Measurements from ENCODE around the gene ALS2. TPM values are rescaled to one million over a fixed set of nuclear protein-coding genes. Genes with fewer than 3 reads are reported as not detected.

Gene ALS2
- total and polyA plus RNA-seq, 8 donors: 4.1 to 48.4 (median 9.4) TPM

DNA sequence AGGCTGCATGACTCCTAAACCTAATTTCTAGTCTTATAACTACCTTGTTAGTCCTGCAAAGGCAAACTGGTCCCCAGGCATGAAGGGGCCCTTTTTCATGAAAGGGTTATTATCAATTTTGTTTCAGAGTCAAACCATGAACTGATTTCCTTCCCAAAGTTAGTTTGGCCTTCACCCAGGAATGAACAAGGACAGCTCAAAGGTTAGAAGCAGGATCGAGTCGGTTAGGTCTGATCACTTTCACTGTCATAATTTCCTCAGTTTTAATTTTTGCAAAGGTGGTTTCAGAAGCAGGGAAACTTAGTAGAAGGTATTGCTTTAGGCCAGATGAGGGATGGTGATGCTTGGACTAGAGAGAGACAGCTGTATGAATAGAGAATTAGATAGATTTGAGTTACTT is 8.7 kb upstream of the ALS2 start:
- Histone ChIP-seq H3K36me3 (no peaks in the 10 kb centered on the region), H3K27me3 (no peaks in the 10 kb centered on the region), H3K27ac (no peak overlapping the region), H3K4me3 (no peak overlapping the region), H3K4me1 (no peaks in the 10 kb centered on the region), H3K9me3 (no peaks in the 10 kb centered on the region)
- no peak for DNase-seq
- intact Hi-C loops (cut with DNase I; ENCODE audit: low total_unique reads): no loop called here
- TF ChIP-seq POLR2AphosphoS5 (IDR thresholded peaks at IDR 0.05) (no peak), POLR2A (IDR thresholded peaks at IDR 0.05) (no peak), EP300 (IDR thresholded peaks at IDR 0.05) (no peak)
- TF ChIP-seq, protein P1, sequence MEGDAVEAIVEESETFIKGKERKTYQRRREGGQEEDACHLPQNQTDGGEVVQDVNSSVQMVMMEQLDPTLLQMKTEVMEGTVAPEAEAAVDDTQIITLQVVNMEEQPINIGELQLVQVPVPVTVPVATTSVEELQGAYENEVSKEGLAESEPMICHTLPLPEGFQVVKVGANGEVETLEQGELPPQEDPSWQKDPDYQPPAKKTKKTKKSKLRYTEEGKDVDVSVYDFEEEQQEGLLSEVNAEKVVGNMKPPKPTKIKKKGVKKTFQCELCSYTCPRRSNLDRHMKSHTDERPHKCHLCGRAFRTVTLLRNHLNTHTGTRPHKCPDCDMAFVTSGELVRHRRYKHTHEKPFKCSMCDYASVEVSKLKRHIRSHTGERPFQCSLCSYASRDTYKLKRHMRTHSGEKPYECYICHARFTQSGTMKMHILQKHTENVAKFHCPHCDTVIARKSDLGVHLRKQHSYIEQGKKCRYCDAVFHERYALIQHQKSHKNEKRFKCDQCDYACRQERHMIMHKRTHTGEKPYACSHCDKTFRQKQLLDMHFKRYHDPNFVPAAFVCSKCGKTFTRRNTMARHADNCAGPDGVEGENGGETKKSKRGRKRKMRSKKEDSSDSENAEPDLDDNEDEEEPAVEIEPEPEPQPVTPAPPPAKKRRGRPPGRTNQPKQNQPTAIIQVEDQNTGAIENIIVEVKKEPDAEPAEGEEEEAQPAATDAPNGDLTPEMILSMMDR (IDR thresholded peaks at IDR 0.05): no peak
- 56 to 80% (median 65%) methylated on average over 2 of the region's 2 CpGs for WGBS, 5 donors

DNA sequence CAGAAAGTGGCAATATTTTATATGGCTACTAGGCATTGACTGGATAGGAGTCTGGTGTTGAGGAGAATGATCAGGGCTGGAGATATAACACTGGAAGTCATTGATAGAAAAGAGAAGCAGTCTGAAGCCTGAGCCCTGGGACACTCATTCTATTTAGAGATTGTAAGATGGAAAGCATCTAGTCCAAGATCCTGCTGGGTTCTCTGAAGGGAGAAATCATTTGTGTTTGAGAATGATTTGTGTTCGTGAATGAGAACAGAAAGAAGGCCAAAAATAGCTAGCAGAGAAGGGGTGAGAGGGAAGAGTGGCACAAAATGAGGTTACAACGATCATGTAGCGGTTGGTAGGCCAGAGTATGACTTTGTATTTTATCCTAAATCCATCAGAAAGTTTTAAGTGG is 7.6 kb upstream of the ALS2 start:
- no peaks in the 10 kb centered on the region for H3K27me3 ChIP-seq
- no peaks in the 10 kb centered on the region for H3K9me3 ChIP-seq
- H3K36me3 ChIP-seq: no peaks in the 10 kb centered on the region
- H3K27ac ChIP-seq: no peak overlapping the region
- 61 to 87% (median 83%) methylated on average over 3 of the region's 3 CpGs for WGBS, 5 donors
- intact Hi-C loops (cut with DNase I; ENCODE audit: low total_unique reads): no loop called here
- no peak for TF ChIP-seq POLR2A (IDR thresholded peaks at IDR 0.05)
- TF ChIP-seq, protein P1 (IDR thresholded peaks at IDR 0.05): no peak
- no peak for TF ChIP-seq EP300 (IDR thresholded peaks at IDR 0.05)
- TF ChIP-seq POLR2AphosphoS5 (IDR thresholded peaks at IDR 0.05): no peak
- no peak overlapping the region for H3K4me3 ChIP-seq
- DNase-seq: no peak
- no peaks in the 10 kb centered on the region for H3K4me1 ChIP-seq

DNA sequence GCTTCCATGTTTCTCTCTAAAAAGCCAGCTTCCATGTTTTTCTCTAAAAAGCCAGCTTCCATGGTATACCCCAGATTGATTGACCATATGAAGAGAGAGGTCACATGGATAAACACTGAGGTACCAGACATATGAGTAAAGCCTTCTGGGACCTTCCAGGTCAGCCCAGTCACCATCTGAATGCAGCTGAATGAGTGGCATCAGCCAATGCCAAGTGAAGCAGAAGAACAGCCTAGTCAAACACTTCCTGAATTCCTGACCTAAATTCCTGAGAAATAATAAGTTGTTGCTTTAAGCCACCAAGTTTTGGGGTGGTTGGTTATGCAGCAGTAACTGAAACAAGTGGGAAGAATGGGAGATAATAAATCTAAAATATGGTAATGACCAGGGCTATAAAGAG is 5.7 kb upstream of the ALS2 start:
- intact Hi-C loops (cut with DNase I; ENCODE audit: low total_unique reads): no loop called here
- Histone ChIP-seq H3K27me3 (no peaks in the 10 kb centered on the region), H3K27ac (no peak overlapping the region), H3K9me3 (no peaks in the 10 kb centered on the region), H3K36me3 (no peaks in the 10 kb centered on the region), H3K4me3 (no peak overlapping the region), H3K4me1 (peaks cover 0 to 9% (median 5%) of the 10 kb centered on the region in 4 donors)
- TF ChIP-seq, protein P1 (IDR thresholded peaks at IDR 0.05): no peak
- TF ChIP-seq POLR2AphosphoS5 (IDR thresholded peaks at IDR 0.05) (no peak), POLR2A (IDR thresholded peaks at IDR 0.05) (no peak), EP300 (IDR thresholded peaks at IDR 0.05) (no peak)
- DNase-seq: no peak

DNA sequence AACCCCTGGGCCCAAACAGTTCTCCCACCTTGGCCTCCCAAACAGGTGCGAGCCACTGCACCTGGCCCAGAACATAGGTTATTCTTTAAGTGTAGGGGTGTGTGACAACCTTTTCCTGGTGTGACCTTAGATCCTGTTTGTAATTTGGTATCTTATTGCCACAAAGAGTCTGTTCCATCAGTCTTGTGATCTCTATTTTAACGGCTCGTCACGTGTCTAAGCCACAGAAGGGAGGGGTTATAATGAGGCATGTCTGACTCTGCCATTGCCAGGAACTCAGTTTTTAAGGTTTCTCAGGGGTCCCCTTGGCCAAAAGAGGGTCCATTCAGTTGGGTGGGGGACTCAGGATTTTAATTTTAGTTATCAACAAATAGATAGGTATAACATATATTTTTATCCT is 4.4 kb upstream of the ALS2 start:
- 62 to 90% (median 71%) methylated on average over 4 of the region's 4 CpGs for WGBS, 5 donors
- Histone ChIP-seq H3K4me3 (no peak overlapping the region), H3K4me1 (peaks cover 0 to 13% (median 8%) of the 10 kb centered on the region in 4 donors), H3K27me3 (no peaks in the 10 kb centered on the region), H3K36me3 (no peaks in the 10 kb centered on the region), H3K9me3 (no peaks in the 10 kb centered on the region), H3K27ac (no peak overlapping the region)
- intact Hi-C loops (cut with DNase I; ENCODE audit: low total_unique reads): no loop called here
- no peak for DNase-seq
- no peak for TF ChIP-seq POLR2A (IDR thresholded peaks at IDR 0.05)
- no peak for TF ChIP-seq POLR2AphosphoS5 (IDR thresholded peaks at IDR 0.05)
- TF ChIP-seq, protein P1 (IDR thresholded peaks at IDR 0.05): no peak
- no peak for TF ChIP-seq EP300 (IDR thresholded peaks at IDR 0.05)

All from stomach (tissue), 9 donors.